ENCODE results near the gene ING5. TPM values are rescaled to one million over a fixed set of nuclear protein-coding genes. Genes with fewer than 3 reads are reported as not detected.
"Not testable (repeated sequence)": the region's sequence is repeated elsewhere in the genome, so short reads cannot be mapped to it uniquely, and the experiment has no call there.

ING5 gene
- total RNA-seq, 1 donor from 2014 or later = 18.0 TPM

DNA sequence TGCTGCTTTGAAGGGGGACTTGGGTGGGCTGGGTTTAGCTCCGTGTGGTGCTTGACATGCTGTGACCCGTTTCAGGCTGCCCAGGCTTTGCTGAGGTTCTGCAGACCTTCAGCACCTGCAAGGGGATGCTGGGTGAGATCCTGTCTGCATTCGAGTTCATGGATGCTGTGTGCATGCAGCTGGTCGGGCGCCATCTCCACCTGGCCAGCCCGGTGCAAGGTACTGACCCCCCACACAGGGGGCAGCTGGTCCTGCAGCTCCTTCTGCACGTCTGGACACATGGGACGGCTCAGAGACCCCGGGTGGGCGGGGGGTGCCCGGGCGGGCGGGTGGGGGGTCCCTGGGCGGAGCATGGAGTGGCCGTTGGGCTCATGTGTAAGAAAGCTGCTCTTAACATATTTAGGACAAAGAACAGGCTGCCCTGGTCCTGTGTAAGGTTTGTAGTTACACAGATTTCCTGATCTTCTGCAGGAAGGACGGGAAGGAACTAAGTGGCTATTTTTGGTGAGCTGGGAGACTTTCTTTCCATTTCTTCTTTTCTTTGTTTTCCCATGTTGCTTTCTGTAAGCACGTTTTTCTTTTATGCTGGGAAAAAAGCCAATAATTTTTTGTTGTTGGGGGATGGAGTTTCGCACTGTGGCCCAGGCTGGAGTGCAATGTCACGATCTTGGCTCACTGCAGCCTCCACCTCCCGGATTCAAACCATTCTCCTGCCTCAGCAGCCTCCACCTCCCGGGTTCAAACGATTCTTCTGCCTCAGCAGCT, 48.4 kb downstream of the ING5 start:
- intact Hi-C loops (cut with DNase I) = no loop called here
- no peak for DNase-seq
- no peak for ATAC-seq (ENCODE audit: poor library complexity)

- DNase-seq (no peak), ATAC-seq (ENCODE audit: poor library complexity) (no peak)
- intact Hi-C loops (cut with DNase I) = no loop called here
These were observed 49.3 kb downstream of the ING5 start for GRCh38 chr2:241751152-241751551.

DNA sequence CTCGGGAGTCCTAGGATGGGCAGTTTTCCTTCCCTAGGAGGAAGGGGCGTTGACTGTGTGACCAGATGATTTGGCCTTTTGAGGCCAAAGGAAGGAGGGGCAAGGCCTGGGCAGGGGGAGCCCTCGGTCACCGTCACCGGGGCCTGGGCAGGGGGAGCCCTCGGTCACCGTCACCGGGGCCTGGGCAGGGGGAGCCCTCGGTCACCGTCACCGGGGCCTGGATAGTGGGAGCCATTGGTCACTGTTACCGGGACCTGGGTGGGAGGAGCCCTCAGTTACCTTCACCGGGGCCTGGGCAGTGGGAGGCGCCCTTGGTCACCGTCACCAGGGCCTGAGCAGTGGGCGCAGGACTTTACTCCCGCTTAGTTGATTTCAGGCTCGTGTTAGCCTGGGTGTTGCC, 49.9 kb downstream of the ING5 start:
- ATAC-seq (ENCODE audit: poor library complexity) (no peak), DNase-seq (no peak)
- intact Hi-C loops (cut with DNase I) = no loop called here

DNA sequence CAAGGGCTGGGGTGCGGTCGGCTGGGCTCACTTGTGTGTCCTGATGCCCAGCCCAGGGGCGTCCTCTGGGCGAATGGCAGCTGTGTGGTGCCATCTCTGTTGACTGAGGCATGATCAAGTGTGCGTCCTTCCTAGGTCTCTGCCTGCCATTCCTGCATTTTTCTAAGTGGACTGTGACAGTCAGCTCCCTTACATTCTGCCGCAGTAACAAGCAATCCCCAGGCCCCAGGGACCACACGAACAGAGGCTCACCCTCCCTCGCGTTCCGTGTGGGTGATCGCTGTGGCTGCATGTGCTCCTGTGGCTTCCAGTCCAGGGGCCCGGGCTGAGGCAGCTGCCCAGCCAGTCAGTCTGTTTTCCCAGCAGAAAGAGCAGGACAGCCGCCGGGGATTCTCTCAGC, 50.4 kb downstream of the ING5 start:
- DNase-seq = no peak
- no peak for ATAC-seq (ENCODE audit: poor library complexity)
- intact Hi-C loops (cut with DNase I) = no loop called here

DNA sequence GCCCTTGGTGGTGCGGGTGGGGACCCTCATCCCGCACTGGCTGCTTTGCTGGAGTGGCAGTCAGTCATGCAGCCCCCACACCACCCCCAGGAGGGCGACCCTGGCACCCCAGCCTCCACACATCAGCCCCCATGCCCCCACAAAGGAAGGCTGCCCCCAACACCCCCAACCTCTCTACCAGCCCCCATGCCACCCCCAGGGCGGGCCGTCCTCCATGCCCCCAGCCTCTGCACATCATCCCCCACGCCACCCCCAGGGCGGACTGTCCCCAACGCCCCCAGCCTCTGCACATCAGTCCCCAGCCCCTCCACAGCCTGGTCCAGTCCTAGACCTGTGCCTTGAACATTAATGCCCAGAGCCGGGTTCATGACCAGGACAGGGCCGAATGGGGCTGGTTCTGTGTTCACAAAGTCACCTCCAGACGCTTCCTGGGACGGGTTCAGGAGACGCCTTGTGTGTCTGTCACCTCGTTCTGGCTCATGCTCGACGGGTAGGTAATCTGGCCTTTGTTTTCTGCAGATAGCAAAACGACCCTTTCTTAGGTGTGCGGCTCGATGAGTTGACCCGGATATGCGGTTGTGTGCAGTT, 50.9 kb downstream of the ING5 start:
- intact Hi-C loops (cut with DNase I) = no loop called here
- ATAC-seq (ENCODE audit: poor library complexity) (no peak), DNase-seq (no peak)

GRCh38 chr2:241753493-241753892, 51.7 kb downstream of the ING5 start:
- ATAC-seq (ENCODE audit: poor library complexity) (no peak), DNase-seq (no peak)
- intact Hi-C loops (cut with DNase I) = no loop called here

GRCh38 chr2:241754042-241754441, 52.2 kb downstream of the ING5 start:
- ATAC-seq (ENCODE audit: poor library complexity) (no peak), DNase-seq (no peak)
- intact Hi-C loops (cut with DNase I) = no loop called here

DNA sequence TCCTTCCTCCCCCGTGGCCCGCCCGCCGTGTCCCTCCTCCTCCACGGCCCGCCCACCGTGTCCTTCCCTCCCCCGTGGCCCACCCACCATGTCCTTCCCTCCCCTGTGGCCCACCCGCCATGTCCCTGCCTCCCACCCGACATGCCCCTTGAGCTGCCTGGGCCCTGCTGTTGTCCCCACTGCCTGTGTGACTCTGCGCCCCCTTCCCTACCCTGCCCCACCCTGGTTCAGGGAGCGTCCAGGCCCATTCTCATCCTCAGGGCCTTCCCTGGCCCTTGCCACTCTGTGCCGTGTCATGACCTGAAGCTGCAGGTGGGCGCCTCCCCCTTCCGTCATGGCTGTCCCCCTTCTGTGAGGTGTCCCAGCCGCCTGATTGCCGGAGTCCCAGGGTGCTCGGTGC, 53.3 kb downstream of the ING5 start:
- ATAC-seq (ENCODE audit: poor library complexity) = no peak
- no peak for DNase-seq
- intact Hi-C loops (cut with DNase I) = no loop called here

DNA sequence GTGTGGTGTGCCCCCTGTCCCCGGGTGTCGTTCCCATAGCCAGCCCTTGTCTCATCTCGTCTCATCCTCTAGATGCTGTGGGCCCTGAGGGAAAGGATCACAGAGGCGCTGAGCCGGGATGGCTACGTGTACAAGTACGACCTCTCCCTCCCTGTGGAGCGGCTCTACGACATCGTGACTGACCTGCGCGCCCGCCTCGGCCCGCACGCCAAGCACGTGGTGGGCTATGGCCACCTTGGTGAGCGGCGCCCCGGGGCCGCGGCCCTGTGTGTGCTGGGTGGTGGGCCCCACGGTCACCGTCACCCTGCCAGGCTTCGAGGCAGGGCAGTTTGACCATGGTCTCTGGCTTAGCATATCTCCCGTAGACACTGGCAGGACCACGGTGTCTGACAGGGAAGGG, 53.9 kb downstream of the ING5 start:
- no peak for DNase-seq
- ATAC-seq (ENCODE audit: poor library complexity) = no peak
- intact Hi-C loops (cut with DNase I) = no loop called here

DNA sequence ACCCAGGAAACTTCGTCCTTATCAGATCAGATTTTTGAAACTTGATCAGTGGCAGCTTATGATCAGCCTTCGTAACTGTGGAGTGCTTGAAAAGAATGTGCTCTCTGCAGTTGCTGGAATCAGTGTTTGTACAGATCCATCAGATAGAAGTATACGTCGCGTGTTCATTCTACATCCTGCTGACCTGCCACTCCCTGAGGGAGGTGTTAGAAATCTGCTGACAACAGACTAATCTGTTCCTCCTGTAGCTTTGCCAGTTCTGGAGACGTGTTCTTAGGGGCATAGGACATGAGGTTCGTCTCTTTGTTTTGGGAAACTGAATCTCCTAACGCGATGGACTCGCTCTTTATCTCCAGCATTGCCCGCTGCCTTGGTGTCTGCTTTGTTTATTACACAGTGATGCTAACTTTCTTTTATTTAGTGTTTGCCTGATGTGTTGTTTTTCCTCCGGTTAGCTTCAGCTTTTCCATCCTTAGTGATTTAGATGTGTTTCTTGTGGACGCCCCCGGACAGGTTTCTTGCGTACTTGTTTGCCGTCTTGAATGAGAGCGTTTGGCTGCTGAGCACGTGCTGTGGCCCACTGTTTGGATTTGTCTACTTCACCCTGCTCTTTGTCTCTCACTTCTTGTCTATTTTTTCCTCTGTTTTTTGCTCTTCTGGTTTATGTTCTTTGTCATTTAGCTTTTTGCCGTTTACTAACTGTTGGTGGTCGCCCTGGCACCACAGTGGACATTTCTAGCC, 57.4 kb downstream of the ING5 start:
- no peak for DNase-seq
- intact Hi-C loops (cut with DNase I) = no loop called here
- no peak for ATAC-seq (ENCODE audit: poor library complexity)

DNA sequence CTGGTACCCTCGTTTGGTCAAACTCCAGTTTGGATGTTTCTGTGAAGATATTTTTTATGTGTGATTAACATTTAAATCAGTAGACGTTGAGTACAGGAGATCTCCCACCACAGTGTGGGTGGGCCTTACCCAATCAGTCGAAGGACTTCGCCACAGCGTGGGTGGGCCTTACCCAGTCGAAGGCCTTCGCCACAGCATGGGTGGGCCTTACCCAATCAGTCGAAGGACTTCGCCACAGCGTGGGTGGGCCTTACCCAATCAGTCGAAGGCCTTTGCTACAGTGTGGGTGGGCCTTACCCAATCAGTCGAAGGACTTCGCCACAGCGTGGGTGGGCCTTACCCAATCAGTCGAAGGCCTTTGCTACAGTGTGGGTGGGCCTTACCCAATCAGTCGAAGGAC, 58.1 kb downstream of the ING5 start:
- DNase-seq; intact Hi-C loops (cut with DNase I); ATAC-seq (ENCODE audit: poor library complexity): not testable (repeated sequence)

GRCh38 chr2:241760301-241760771, 58.5 kb downstream of the ING5 start:
- DNase-seq = no peak
- intact Hi-C loops (cut with DNase I) = no loop called here
- no peak for ATAC-seq (ENCODE audit: poor library complexity)

DNA sequence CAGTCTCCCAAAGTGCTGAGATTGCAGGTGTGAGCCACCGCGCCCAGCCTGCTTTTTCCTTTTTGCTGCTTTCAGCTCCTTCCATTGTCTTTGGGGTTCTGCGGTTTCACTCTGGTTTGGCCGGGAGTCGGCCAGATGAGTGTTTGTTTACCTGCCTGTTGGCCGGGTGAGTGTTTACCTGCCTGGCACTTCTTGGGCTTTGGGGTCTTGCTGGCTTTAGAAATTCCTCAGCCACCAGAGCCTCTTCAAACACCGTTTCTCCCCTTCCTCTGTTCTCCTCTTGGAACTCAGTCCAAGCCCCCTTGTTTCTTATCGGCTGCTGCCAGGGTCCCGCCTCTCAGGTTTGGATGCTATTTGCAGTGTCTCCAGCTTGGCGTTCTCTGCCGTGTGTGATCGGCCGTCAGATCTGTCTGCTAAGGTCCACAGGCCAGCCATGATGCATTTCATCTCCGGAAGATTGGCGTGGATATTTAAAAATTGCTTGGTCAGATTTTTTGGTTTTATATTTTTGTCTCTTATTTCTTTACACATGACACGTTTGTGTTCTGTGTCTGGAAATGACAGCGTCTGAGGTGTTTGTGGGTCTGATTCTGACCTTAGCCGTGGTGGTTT, 60.6 kb downstream of the ING5 start:
- DNase-seq (no peak), ATAC-seq (ENCODE audit: poor library complexity) (no peak)
- intact Hi-C loops (cut with DNase I) = no loop called here

GRCh38 chr2:241762933-241763369, 61.1 kb downstream of the ING5 start:
- ATAC-seq (ENCODE audit: poor library complexity) (peak; percentile 43), DNase-seq (no peak)
- intact Hi-C loops (cut with DNase I) = no loop called here

DNA sequence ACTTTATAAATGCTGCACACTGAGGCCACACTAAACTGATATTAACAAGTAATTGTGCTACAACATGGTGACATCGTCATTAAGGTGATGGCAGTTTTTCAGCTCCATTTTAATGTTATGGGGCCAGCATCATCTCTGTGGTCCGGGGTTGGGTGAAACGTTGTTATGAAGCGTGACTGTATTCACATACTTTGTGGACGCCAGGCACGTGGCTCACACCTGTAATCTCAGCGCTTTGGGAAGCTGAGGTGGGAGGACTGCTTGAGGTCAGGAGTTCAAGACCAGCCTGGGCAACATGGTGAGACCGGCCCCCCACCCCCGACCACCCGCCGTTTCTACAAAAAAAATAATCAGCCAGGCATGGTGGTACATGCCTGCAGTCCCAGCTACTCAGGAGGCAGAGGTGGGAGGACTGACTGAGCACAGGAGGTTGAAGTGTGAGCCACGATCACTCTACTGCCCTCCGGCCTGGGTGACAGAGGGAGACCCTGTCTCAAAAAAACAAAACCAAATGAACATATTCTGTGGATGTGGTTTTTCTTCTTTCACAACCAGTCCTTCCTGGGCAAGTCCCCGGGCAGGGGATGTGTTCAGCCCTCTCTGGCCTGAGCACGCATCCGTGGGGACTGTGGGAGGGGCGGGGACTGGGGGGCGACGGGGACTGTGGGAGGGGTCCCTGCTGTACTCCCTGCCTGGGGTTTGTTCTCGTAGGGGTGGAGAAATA, 61.9 kb downstream of the ING5 start:
- no peak for ATAC-seq (ENCODE audit: poor library complexity)
- no peak for DNase-seq
- intact Hi-C loops (cut with DNase I) = no loop called here

- ATAC-seq (ENCODE audit: poor library complexity) = no peak
- DNase-seq = no peak
- intact Hi-C loops (cut with DNase I) = no loop called here
These were observed 62.7 kb downstream of the ING5 start for GRCh38 chr2:241764275-241765241.

DNA sequence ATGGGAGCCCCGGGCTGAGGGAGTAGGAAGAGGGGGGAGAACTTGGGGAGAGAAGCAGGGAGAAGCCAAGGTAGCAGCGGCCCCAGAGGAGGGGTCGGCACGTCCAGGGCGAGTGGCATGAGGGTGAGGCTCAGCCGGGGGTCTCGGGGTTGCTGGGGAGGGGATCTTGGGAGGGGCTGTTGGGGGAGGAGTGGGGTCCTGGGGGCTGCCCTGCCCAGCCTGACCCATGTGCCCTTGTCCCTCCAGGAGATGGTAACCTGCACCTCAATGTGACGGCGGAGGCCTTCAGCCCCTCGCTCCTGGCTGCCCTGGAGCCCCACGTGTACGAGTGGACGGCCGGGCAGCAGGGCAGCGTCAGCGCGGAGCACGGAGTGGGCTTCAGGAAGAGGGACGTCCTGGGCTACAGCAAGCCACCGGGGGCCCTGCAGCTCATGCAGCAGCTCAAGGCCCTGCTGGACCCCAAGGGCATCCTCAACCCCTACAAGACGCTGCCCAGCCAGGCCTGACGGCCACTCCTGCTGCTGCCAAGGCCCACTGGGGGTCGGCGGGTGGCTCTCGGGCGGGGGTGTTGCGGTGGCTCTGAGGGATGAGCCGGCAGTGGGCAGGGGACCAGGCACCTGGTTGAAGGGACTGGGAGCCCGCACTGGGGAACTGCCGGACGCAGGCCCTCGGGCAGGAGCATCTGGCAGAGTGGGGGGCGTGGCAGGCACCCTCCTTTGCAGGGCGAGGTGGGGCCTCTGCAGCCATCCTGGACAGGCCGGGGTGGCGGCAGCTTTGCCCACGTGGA, 65.8 kb downstream of the ING5 start:
- ATAC-seq (ENCODE audit: poor library complexity) (no peak), DNase-seq (no peak)
- intact Hi-C loops (cut with DNase I) = no loop called here

Measured in Right ventricle myocardium superior (tissue), 1 donor.